OCI-LY1 (cell line): ENCODE measurements around the gene ASF1B.

Experiments used
- H2AFZ ChIP-seq: fragments of 200-600 bp; sonication (generic), shearing (Covaris generic); 2 replicates; pipeline ENCODE4 v1.6.0; 2014; ENCODE audit warnings: antibody characterized with exemption, mild to moderate bottlenecking, low read length
- H3F3A ChIP-seq: fragments of 200-600 bp; sonication (generic), shearing (Covaris generic); 2 replicates; pipeline ENCODE4 v1.6.0; 2014; ENCODE audit warnings: mild to moderate bottlenecking, antibody characterized with exemption, low read length, moderate library complexity; ENCODE audit not compliant: insufficient read depth
- H3K27ac ChIP-seq: fragments of 200-600 bp; sonication (generic); 2 replicates; pipeline ENCODE4 v1.5.1; 2014; ENCODE audit warnings: low read length, mixed run types, mild to moderate bottlenecking, low read depth; ENCODE audit not compliant: poor library complexity, severe bottlenecking
- H3K27me3 ChIP-seq: fragments of 200-600 bp; sonication (generic); 2 replicates; pipeline ENCODE4 v1.6.0; 2014; ENCODE audit warnings: antibody characterized with exemption, mild to moderate bottlenecking, low read length, moderate library complexity; ENCODE audit not compliant: insufficient read depth
- H3K36me3 ChIP-seq: fragments of 200-600 bp; sonication (generic); 2 replicates; pipeline ENCODE4 v1.6.1; 2014; ENCODE audit warnings: mild to moderate bottlenecking, antibody characterized with exemption, low read length, moderate library complexity, mixed read lengths; ENCODE audit not compliant: insufficient read depth
- H3K4me1 ChIP-seq: fragments of 200-600 bp; sonication (generic); 2 replicates; pipeline ENCODE4 v1.5.1; 2014; ENCODE audit warnings: mild to moderate bottlenecking, low read length, moderate library complexity; ENCODE audit not compliant: insufficient read depth, severe bottlenecking
- H3K4me2 ChIP-seq: fragments of 200-600 bp; sonication (generic), shearing (Covaris generic); 2 replicates; pipeline ENCODE4 v1.6.1; 2014; ENCODE audit warnings: low read length
- H3K4me3 ChIP-seq: fragments of 200-600 bp; sonication (generic); 2 replicates; pipeline ENCODE4 v1.5.1; 2014; ENCODE audit warnings: low read length, low read depth, mild to moderate bottlenecking, mixed read lengths; ENCODE audit not compliant: poor library complexity, severe bottlenecking
- H3K79me2 ChIP-seq: fragments of 200-600 bp; shearing (Covaris generic); 2 replicates; pipeline ENCODE4 v1.6.1; 2016; ENCODE audit warnings: mixed run types, low read length, mixed read lengths; ENCODE audit not compliant: insufficient read depth
- H3K9ac ChIP-seq: fragments of 200-600 bp; sonication (generic), shearing (Covaris generic); 2 replicates; pipeline ENCODE4 v1.6.1; 2014; ENCODE audit warnings: mild to moderate bottlenecking, low read length, mixed read lengths
- H3K9me2 ChIP-seq: fragments of 200-600 bp; sonication (generic), shearing (Covaris generic); 2 replicates; pipeline ENCODE4 v1.6.1; 2014; ENCODE audit warnings: low read depth, mild to moderate bottlenecking, low read length, mixed read lengths
- H3K9me3 ChIP-seq: fragments of 200-600 bp; shearing (Covaris generic); 2 replicates; pipeline ENCODE4 v1.6.1; 2014; ENCODE audit warnings: low read length, mixed read lengths
- H4K20me1 ChIP-seq: fragments of 200-600 bp; sonication (generic), shearing (Covaris generic); 2 replicates; pipeline ENCODE4 v1.6.0; 2016; ENCODE audit warnings: mild to moderate bottlenecking, low read length; ENCODE audit not compliant: insufficient read depth
- CTCF ChIP-seq: fragments of 200-600 bp; sonication (generic), shearing (Covaris generic); IDR thresholded peaks from 2 replicates; pipeline ENCODE4 v1.5.1; 2017; ENCODE audit warnings: mild to moderate bottlenecking, antibody characterized with exemption, low read length, moderate library complexity, mixed read lengths
- EZH2 ChIP-seq: fragments of 200-600 bp; sonication (generic), shearing (Covaris generic); IDR thresholded peaks from 2 replicates; pipeline ENCODE4 v1.8.0; 2017; ENCODE audit warnings: borderline replicate concordance, mixed run types, mild to moderate bottlenecking, antibody characterized with exemption, low read length, moderate library complexity, mixed read lengths

ASF1B gene

GRCh38 chr19:14115756-14116155, 20.6 kb downstream of the ASF1B start:
- Histone ChIP-seq H3K4me1 (peaks cover 51% of the 10 kb centered on the region), H3K9me3 (no peaks in the 10 kb centered on the region), H3F3A (0 out of 2 replicates have a peak, but pooled peaks cover 4% of the 10 kb centered on the region), H3K27ac (no peak overlapping the region), H3K27me3 (no peaks in the 10 kb centered on the region), H3K4me3 (peak overlapping the region; percentile 88), H3K9ac (peak overlapping the region; percentile 80; the same call in 1 of the 2 replicates), H4K20me1 (no peaks in the 10 kb centered on the region), H3K4me2 (peak overlapping the region; percentile 96), H2AFZ (no peak overlapping the region), H3K9me2 (no peaks in the 10 kb centered on the region), H3K36me3 (no peaks in the 10 kb centered on the region), H3K79me2 (no peaks in the 10 kb centered on the region)
- TF ChIP-seq EZH2 (no peak), CTCF (no peak)

GRCh38 chr19:14114854-14115253, 21.5 kb downstream of the ASF1B start:
- H3K9me2 ChIP-seq = no peaks in the 10 kb centered on the region
- no peak overlapping the region for H3K4me3 ChIP-seq
- no peaks in the 10 kb centered on the region for H3K36me3 ChIP-seq
- H3K4me2 ChIP-seq = no peak overlapping the region
- H3K27me3 ChIP-seq = no peaks in the 10 kb centered on the region
- no peaks in the 10 kb centered on the region for H3K79me2 ChIP-seq
- H3K9ac ChIP-seq = no peak overlapping the region
- peaks cover 51% of the 10 kb centered on the region for H3K4me1 ChIP-seq
- H4K20me1 ChIP-seq = no peaks in the 10 kb centered on the region
- H3F3A ChIP-seq = 0 out of 2 replicates have a peak, but pooled peaks cover 4% of the 10 kb centered on the region
- no peak overlapping the region for H2AFZ ChIP-seq
- no peaks in the 10 kb centered on the region for H3K9me3 ChIP-seq
- H3K27ac ChIP-seq = no peak overlapping the region
- TF ChIP-seq CTCF (peak; percentile 53), EZH2 (no peak)

- TF ChIP-seq CTCF (no peak), EZH2 (no peak)
- Histone ChIP-seq H3K4me3 (no peak overlapping the region), H3K9me3 (no peaks in the 10 kb centered on the region), H3K27me3 (no peaks in the 10 kb centered on the region), H3K9ac (no peak overlapping the region), H3K36me3 (no peaks in the 10 kb centered on the region), H3K9me2 (no peaks in the 10 kb centered on the region), H3K4me2 (no peak overlapping the region), H3K27ac (no peak overlapping the region), H4K20me1 (no peaks in the 10 kb centered on the region), H3F3A (0 out of 2 replicates have a peak, but pooled peaks cover 4% of the 10 kb centered on the region), H3K4me1 (peaks cover 51% of the 10 kb centered on the region), H2AFZ (no peak overlapping the region), H3K79me2 (no peaks in the 10 kb centered on the region)
These were observed 21.9 kb downstream of the ASF1B start for GRCh38 chr19:14114439-14114838.
